Heart left ventricle (tissue), 13 donors: ENCODE results near the gene TMEM242.

ENCODE experiments used
- POLR2A ChIP-seq, 2 donors: fragments of 450-650 bp; IDR thresholded peaks; one replicate each; pipeline ENCODE4 v1.6.1; 2017; ENCODE audit warnings: antibody characterized with exemption in 2 of 2, mild to moderate bottlenecking in 2 of 2, moderate library complexity in 2 of 2
- TF ChIP-seq, protein P1 (sequence below), 12 donors: fragments of 200-600 bp; sonication (generic) in 4 of 12; IDR thresholded peaks; one replicate each; pipeline versions ENCODE4 v1.5.0 to v1.8.0; 2018 to 2022; ENCODE audit warnings: antibody characterized with exemption in 12 of 12, mild to moderate bottlenecking in 5 of 12
- donor health status: ischemic (EF 13 %, LVEDD 7.1; RV severe dilation, severe dysfunction).
- donor health status: DM: no; HTN: yes; CAD: no.
- donor health status: DM: no; HTN: no; CAD: no.
- donor health status: ischemic (EF 25% LVEDD 6.9; RV normal size, moderate dysfunction).
- donor health status: ischemic (EF 25% LVEDD 5.7; RV mildly dilated, moderate dysfunction).
- donor health status: ischemic (EF 35%, LVEDD 5.7; RV mildly dilated, moderate dysfunction).
- donor health status: nonischemic (EF 11% LVEDD 7.7; RV severe dilation, severe dysfunction).
- donor health status: DM: yes; HTN: yes; CAD: no.
- donor health status: PGD.
- donor health status: ischemic (EF 29% LVEDD 5.4; RV normal size, mild dysfunction).
- donor health status: nonischemic (EF 23%, LVEDD 6.1; RV moderate dilation, normal function).

DNA sequence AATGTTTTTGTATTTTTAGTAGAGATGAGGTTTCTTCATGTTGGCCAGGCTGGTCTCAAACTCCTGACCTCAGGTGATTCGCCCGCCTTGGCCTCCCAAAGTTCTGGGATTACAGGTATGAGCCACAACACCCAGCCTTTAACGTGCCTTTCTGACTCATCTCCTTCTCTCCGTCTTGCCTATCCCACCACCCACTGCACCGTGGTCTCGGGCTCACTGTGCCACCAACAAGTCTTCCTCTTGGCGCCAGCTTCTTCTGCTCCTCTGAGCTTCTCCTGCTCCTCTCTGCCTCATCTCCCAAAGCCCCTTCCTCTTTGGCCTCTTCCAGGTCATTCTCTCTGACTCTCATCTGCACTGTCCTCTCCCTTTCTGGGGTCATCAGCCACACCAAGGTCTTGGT lies 41.0 kb downstream of the TMEM242 start:
- TF ChIP-seq, protein P1, sequence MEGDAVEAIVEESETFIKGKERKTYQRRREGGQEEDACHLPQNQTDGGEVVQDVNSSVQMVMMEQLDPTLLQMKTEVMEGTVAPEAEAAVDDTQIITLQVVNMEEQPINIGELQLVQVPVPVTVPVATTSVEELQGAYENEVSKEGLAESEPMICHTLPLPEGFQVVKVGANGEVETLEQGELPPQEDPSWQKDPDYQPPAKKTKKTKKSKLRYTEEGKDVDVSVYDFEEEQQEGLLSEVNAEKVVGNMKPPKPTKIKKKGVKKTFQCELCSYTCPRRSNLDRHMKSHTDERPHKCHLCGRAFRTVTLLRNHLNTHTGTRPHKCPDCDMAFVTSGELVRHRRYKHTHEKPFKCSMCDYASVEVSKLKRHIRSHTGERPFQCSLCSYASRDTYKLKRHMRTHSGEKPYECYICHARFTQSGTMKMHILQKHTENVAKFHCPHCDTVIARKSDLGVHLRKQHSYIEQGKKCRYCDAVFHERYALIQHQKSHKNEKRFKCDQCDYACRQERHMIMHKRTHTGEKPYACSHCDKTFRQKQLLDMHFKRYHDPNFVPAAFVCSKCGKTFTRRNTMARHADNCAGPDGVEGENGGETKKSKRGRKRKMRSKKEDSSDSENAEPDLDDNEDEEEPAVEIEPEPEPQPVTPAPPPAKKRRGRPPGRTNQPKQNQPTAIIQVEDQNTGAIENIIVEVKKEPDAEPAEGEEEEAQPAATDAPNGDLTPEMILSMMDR (IDR thresholded peaks at IDR 0.05): no peak
- no peak for TF ChIP-seq POLR2A (IDR thresholded peaks at IDR 0.05)
